GM12873 (cell line): Measurements from ENCODE around the gene SPPL2B.

Source experiments
- CTCF ChIP-seq: IDR thresholded peaks from 2 replicates; pipeline ENCODE4 v1.5.1; 2012; ENCODE audit warnings: low read depth, mild to moderate bottlenecking, moderate library complexity, low read length, control low read depth; ENCODE audit not compliant: insufficient read depth; ENCODE audit errors: missing control alignments

Gene SPPL2B

DNA sequence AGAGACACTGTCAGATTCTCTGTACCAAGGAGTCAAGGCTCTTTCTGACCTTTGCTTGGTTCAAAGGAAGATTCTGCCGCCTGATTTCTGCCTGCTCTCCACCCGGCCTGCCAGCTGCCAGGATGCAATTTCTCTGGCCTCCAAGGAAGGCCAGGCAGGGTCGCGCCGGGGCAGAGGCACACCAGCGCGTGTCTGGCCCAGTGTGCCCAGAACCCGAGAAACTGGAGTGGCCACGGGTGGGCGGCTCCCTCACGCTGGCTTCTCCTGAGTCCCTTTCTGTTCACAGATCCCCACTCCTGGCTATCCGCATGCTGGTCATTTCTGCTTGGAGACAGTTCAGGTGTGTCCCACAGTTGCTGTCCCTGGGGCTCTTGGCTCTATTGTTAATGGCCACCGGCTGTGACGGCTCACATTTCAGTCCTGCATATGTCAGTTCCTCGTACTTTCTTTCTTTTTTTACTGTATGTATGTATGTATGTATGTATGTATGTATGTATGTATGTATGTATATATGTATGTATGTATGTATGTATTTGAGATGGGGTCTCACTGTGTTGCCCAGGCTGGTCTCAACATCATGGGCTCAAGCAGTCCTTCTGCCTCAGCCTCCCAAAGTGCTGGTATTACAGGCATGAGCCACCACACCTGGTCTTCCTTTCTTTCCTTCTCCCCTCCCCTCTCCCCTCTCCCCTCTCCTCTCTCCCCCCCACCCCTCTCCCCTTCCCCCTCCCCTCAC lies 48.5 kb downstream of the SPPL2B start:
- TF ChIP-seq CTCF, result no peak

GRCh38 chr19:2380567-2380966 lies 52.1 kb downstream of the SPPL2B start:
- TF ChIP-seq CTCF, result no peak

DNA sequence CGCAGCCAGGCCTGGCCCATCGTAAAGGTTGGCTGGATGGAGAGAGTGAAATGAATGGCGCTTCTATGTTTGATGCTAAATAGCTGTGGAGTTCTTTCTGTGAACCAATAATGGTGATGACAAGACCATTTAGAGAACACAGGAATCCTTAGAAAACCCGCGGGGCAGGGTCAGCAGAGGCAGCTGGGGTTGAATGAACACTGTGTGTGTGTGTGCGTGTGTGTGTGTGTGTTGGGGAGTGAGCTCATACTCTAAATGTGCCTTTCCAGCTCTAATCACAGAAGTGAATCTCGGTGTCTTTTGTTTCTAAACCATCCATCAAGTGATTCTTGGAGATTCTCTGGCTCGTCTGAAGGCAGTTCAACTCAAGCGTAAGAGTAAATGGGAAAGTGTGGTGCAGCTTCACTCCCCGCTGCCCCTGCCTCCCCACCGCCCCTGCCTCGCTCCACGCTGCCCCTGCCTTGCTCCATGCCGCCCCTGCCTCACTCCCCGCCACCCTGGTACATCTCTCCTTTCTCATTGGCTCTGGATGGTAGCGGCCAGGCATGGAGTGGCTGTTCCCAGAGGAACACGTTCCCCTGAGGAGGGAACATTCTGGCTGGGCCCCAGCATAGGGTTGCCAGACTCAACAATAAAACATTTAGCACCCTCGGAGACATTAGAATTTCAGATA lies 52.8 kb downstream of the SPPL2B start:
- TF ChIP-seq CTCF, result no peak

DNA sequence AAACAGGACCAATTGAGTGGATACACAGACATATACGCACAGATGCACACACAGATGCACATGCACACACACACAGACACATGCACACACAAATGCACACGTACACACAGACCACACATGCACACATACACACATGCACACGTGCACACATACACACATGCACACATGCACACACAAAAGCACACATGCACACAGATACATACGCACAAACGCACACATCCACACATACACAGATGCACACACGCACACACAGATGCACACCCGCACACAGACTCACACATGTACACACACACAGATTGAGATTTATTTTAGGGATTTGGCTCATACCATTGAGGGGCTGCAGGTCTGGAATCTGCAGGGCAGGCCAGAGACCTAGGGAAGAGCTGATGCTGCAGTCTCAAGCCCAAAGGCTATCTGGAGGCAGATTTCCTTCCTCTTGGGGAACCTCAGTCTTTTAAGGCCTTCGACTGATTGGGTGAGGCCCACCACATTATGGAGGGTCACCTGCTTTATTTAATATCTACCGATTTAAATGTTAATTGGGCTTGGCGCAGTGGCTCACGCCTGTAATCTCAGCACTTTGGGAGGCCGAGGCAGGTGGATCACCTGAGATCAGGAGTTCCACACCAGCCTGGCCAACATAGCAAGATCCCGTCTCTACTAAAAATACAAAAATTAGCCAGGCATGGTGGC lies 54.2 kb downstream of the SPPL2B start:
- TF ChIP-seq CTCF, result no peak

DNA sequence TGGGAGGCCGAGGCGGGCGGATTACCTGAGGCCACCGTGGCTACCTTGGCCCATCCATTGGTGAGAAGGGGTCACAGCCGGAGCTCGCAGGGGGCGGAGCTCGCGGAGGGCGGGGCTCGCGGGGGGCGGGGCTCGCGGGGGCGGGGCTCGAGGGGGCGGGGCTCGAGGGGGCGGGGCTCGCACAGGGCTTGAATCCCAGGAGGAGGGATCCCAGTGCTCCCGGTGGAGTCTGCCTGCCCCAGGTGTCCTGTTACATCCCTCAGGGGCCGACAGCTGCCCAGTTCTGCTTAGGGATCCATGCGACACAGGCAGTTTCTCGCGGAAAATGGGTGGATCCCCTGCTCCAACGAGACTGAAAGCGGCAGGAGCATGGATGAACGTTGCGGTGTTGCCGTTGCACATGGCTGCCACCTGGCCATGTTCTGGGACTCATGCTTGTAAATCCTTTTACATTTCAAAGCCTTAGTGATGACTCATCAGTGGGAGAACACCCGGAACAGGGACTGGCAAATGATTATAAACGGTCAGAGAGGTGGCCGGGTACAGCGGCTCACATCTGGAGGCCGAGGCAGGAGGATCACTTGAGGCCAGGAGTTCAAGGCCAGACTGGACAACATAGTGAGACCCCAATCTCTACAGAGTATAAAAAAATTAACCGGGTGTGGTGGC lies 56.7 kb downstream of the SPPL2B start:
- no peak for TF ChIP-seq CTCF

DNA sequence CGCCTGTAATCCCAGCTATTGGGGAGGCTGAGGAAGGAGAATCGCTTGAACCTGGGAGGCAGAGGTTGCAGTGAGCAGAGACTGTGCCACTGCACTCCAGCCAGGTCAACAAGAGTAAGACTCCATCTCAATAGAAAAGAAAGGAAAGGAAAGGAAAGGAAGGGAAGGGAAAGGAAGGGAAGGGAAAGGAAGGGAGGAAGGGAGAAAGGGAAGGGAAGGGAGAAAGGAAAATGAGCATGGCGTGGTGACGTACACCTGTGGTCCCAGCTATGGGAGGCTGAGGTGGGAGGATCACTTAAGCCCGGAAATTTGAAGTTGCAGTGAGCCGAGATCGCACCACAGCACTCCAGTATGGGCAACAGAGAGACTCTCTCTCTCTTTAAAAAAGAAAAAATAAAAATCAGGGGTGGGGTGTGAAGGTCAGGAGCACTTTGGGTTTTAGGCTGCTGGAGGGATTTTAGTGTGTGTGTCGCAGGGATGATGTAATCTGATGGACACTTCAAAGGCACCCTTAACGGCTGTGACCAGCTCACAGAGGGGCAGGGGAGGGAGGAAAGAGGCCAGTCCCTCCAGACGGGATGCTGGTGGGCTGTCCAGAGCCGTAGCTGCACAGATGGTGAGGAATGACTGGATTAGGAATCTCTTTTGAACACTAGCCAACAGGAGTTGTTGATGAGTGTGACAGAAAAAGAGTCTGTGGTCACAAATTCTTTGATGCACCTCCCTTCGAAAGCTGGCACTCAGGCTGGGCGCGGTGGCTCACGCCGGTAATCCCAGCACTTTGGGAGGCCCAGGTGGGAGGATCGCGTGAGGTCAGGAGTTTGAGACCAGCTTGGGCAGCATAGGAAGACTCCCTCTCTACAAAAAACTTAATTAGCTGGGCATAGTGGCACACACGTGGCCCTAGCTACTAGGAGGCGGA lies 59.1 kb downstream of the SPPL2B start:
- no peak for TF ChIP-seq CTCF
